HG02840 (cell line): Measurements from ENCODE around the gene ST6GALNAC4.
A peak's percentile ranks its signal among the peaks of the same experiment; 100 is the strongest.

Experiments used
- ATAC-seq: cut with Tn5 transposase; IDR thresholded peaks from one replicate; pipeline ENCODE4 v1.9.1; 2021; ENCODE audit warnings: mild to moderate bottlenecking, moderate library complexity, moderate number of reproducible peaks; ENCODE audit not compliant: unreplicated experiment, low FRiP score

Gene ST6GALNAC4

DNA sequence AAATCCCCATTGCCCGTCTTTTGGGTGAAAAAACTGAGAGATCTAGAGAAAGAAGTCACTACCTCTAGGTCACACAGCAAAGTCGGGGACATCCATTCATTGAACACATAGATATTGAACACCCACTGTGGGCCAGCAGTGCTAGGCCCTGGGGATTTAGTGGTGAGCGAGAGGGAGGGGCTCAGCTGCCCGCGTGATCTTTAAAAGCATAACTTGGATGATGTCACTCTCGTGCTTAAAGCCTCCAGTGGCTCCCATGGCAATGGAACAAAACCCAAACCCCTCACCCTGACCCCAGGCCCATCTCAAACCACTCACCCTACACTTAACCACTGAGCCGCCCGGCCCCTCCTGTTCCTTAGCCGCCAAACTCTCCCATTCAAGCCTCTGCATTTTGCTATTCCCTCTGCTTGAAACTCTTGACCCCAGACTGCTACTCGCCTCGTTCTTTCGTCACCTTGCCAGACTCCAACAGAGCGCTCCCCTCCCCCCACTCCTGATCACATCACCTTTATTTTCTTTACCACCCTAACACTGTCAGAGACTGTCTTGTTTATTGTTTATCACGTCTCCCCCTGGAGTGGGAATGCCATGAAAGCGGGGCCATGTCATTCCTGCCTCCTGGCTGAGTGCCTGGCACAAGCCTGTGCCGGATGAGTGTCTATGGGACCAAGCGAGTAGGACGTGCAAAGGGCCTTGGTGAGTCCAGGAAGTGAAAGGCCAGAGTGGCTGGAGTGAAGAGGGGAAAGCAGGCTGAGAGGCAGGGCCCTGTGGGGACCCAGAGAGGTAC is 14.4 kb upstream of the ST6GALNAC4 start:
- no peak for ATAC-seq

DNA sequence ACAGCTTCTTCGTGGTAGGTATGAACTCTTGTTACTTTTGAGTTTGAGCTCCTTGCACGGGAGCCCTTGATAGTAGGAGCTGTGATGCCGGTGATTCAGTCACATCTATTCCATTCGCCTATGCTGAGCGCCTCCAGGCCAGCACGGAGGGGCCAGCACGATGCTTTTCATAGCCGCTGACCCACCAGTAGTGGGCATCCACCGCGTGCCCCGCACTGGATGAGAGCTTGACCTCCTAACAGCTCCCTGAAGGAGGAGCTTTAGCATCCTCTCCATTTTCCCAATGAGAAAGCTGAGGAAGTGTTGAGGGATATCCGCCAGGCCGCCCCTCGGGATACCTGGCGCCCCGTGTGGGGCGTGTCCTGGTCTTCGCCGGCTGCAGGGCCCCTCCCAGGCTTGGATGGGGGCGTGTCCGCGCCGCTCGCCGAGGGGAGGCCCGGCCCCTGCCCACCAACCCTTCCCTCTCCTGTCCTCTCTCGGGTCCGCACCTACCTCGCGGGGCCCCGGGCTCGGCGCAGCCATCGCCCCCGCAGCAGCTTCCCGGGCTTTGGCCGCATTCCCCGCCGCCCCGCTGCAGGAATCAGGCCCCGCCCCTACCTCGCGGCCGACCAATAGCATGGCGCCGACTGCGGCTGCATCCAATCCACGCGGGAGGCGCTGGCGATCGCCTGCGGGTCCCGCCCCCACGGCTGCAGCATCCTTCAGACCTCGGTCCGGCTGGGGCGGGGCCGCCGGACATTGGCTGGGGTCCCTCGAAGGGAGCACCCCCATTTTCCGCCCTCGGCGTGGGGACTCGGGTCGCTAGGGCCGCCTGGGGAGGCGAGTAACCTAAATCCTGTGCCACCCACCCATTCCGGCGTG is 13.6 kb upstream of the ST6GALNAC4 start, which contains the start of gene PIP5KL1:
PIP5KL1 (minus strand) TSS at position 547 of the 861 bp plus-strand sequence; CDS start at position 522, 25 bp downstream.
- ATAC-seq, result peak; percentile 72

DNA sequence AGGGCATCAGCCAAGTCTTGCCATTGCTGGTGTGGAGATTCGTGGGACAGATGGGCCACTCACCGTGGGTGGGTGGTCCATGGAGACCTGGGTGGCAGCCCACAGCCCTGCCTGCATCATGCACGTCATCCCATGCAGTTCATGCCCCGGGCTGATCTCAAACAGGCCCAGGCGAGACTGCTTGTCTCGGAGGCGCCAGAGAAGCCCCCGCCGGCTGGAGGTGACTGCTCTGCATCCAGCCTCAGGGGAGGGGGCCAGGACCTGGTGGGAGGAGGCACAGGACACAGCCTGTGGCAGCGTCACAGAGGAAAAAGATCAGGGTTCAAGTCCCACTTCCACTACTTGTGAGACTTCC is 12.8 kb upstream of the ST6GALNAC4 start:
- ATAC-seq, result no peak

- ATAC-seq, result no peak
These were observed 12.1 kb upstream of the ST6GALNAC4 start for GRCh38 chr9:127928676-127929624.

DNA sequence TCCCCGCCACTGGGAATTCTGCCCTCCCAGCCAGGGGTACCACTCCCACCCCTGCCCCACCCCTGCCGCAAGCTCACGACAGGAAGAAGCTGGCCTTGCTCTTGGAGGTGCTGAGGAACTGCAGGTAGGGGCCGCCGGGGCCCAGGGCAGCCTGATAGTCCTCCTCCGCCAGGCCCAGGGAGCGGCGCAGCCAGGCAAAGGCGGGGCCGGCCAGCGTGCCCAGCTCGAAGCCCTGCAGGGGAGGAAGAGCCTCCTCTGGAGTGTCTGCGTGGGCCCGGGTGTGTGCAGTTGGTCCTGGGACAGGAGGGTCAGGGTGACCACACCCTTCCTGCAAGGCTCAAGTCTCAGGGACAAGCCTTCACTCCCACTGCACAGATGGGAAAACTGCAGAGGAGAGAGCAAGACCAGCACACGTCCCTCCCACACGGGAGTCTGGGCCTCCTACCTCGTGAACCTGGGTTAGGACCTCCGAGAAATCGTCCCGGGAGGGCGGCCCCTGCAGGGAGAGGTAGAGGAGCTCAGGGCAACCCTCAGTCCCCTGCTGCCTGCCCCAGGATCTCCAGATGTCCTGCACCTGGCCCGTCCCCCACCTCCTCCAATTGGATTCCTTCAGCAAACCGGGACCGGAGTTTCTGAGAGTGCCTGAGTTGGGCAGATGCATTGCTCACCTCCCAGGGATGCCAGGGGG is 11.3 kb upstream of the ST6GALNAC4 start:
- no peak for ATAC-seq

DNA sequence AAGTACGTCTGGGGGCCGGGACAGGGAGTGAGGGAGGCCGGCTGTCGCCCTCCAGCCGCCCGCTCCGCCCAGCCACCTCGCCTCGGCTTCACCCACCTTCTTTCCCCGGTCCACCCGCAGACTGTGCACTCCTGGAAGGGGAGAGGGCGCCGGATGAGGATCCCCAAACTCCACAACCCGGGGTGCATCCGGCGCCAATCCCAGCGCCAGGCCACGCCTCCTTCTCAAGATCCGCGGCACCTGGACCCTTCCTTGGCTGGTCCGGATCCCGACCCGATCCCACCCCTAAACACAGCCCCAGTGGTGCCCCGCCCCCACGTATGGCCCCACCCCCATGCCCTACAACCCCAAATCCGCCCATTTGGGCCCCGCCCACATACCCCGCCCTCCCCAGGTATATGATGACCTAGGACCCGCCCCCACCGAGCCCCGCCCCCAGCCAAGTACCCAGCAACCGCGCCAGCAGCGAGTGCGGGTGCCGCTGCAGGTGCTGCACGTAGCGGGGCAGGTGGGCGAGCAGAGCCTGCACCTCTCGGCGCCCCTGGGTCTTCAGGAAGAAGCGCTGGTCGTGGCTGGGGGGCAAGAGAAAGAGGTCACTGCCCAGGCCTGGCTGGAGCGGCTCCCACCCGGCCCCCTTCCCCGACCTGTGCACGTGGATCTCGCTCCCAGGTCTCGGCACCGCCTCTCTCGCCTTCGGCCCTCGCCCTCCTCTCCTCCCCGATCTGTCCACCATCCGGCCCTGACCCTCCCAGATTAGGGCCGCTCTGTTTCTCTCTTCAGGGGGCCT is 10.6 kb upstream of the ST6GALNAC4 start:
- no peak for ATAC-seq

GRCh38 chr9:127926906-127927200 is 10.0 kb upstream of the ST6GALNAC4 start:
- no peak for ATAC-seq

DNA sequence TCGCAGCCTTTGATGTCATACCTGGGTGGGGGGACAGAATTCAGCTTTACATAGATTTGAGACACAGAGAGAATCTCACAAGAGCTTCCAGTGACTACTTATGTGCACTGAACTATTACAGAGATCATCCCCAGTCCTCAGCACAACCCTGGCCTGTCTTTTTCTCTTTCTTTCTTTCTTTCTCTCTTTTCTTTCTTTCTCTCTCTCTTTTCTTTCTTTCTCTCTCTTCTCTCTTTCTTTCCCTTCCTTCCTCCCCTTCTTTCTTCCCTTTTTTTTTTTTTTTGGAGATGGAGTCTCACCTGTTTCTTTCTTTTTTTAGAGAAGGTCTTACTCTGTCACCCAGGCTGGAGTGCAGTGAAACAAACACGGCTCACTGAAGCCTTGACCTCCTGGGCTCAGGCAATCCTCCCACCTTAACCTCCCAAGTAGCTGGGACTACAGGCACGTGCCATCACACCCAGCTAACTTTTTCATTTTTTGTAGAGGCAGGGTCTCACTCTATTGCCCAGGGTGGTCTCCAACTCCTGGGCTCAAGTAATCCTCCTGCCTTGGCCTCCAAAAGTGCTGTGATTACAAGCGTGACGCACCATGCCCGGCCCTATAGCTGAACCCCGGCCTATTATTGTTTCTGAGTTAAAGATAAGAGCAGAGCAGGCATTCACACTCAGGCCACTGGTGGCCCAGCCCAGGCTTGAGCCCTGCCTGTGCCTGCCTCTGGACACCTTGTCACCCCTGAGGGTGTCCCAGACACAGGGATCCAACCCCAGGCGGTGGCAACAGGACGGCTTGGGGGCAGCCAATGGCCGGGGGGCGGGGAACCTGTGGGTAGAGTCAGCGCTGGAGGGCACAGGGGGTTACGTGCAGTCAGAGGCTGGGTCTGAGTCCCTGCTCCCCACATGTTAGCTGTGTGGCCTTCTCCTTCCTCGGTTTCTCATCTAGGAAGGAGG is 9.4 kb upstream of the ST6GALNAC4 start:
- no peak for ATAC-seq

DNA sequence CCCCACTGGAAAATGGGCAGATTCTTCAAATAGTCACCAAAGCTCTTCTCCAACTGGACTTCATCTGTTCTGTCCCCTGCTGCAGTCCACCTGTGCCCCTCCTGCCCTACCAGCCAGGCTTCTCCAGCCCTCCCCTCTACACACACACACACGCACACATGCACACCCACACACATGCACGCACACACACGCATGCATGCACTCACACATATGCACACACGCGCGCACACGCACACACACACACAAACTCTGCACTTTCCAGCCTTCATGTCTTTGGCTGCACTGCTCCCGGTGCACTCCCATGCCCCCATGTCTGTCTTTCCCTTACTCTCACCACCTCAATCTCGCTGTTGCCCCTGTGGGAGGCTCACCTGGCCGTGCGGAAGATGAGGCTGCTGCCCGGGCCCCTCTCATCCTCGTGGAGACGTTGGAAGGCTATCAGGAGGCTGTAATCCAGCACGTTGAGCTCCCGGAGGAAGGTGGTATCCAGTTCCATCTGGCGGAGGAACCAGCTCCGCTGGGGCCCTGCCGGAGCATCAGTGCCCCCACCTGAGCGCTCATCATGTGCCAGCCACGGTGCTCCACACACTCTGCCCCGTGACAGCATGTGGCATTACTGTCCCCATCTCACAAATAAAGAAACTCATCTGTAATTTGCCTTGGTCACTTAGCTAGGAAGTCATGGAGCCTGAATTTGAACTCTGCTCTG is 8.0 kb upstream of the ST6GALNAC4 start:
- ATAC-seq, result no peak

- ATAC-seq, result no peak
These were observed 6.9 kb upstream of the ST6GALNAC4 start for GRCh38 chr9:127923771-127924170.

DNA sequence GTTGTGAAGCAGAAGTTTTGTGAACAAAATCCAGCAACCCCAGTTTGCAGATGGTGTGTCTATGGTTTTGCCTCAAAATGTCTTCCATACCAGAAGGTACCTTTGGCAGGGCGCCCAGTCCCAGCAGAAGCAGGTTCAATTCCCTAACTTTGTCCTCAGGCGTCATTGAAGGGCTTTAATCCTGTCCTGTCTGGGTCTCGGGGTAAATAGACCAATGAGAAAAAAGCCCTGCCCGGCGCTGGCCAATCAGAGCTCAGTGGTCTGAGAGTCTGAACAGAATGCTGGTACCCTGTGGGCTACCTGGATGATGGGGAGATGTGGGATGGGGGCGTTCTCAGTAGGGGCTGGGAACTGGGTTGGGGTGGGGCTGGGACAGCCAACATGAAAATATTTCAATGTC is 6.2 kb upstream of the ST6GALNAC4 start:
- no peak for ATAC-seq

DNA sequence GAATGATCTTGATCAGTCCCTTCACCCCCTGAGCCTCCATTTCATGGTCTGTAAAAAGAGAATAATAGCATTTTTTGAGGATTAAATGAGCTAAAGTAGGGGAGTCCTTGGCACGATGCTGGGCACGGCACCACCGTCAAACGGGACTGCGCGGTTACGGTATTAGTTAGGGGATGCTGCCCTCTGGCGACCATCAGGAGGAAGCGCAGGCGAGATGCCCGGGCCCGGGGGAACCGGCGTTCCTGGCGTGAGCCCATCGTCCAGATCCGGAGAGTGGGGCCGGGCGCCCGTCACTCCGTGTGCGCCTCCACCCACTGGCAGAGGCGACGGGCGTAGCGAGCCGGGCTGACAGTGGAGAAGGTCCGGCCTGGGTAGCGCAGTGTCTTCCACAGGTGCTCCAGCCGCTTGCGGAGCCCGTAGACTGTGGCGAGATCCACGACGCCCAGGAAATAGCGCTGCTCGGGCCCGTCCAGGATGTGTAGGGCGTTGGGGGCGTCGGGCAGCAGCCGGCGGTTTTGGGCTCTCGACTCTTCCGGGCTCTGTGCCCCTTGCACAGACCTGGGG is 4.8 kb upstream of the ST6GALNAC4 start:
- ATAC-seq, result no peak

- no peak for ATAC-seq
These were observed 4.0 kb upstream of the ST6GALNAC4 start for GRCh38 chr9:127920794-127921193.

DNA sequence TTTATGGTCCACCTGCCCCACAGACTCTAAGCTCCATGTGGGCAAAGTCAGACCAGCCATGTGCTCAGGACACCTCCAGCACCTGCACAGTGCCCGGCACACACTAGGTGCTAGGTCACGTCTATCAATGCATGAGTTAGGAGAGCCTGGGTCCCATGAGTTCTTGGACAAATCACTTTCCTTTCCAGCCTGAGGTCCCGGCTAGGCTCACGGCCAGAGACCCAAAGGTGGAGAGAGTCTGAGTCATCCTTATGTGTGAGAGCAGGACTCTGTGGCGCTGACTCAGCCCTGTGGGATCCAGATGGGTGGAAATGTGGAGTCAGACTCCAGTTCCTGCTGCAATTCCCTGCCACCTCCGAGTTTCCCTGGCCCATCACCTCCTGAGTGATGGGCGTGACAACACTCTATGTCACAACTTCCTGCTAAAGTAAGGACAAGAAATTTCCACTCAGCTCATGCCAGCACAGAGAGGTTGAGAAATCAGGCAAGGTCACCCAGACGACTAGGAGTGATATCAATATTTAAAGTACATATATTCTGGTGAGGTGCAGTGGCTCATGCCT is 2.5 kb upstream of the ST6GALNAC4 start:
- ATAC-seq, result no peak

- ATAC-seq, result no peak
These were observed 1.6 kb upstream of the ST6GALNAC4 start for GRCh38 chr9:127918183-127919107.

DNA sequence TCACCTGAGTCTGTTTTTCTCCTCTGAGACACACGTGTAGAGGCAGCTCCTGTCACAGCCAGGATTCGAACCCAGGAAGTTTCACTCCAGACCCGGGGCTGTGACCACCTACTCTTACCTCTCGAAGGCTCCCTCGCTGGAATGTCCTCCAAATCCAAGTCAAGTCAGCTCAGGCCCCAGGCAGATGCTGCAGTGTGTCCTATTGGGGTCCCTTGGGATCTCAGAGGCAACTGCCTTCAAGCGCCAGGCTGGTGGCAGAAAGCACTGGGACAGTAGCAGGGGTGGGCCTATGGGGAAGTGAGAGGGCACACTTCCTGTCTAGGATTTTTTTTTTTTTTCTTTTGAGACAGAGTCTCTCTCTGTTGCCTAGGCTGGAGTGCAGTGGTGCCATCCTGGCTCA is 762 bp upstream of the ST6GALNAC4 start:
- no peak for ATAC-seq
